ENCODE results near the gene LINC01488. TPM values are rescaled to one million over a fixed set of nuclear protein-coding genes. Genes with fewer than 3 reads are reported as not detected.

LINC01488 gene
- total RNA-seq, 120 experiments from 2014 or later = not detected

Other genes with a start within 250 kb of the LINC01488 start
- gene MYEOV, start 187.5 kb upstream of the LINC01488 start, total RNA-seq = 1 to 10 TPM in 1 of 120 experiments, under 1 TPM in 9, not detected in 110; 0.21 to 1.4 (median 0.46) TPM
- gene CCND1, start 159.5 kb downstream of the LINC01488 start, total RNA-seq = 10 to 100 TPM; 12.7 to 68.0 (median 31.1) TPM
- 10 to 100 TPM; 33.4 to 74.6 (median 51.9) TPM for gene LTO1, start 193.7 kb downstream of the LINC01488 start, total RNA-seq
- not detected for gene FGF19, start 222.4 kb downstream of the LINC01488 start, total RNA-seq

Data from dorsolateral prefrontal cortex (tissue), 118 donors.